ENCODE measurements around the gene POLG2. TPM values are rescaled to one million over a fixed set of nuclear protein-coding genes. Genes with fewer than 3 reads are reported as not detected.

The POLG2 gene
- polyA plus RNA-seq, 1 donor from 2014 or later, result 16.9 TPM

GRCh38 chr17:64443086-64443760 is 53.6 kb downstream of the POLG2 start:
- Histone ChIP-seq H3K9ac (ENCODE audit: low read length) (no peak overlapping the region), H3K4me3 (ENCODE audit: low read length) (no peak overlapping the region), H3F3A (ENCODE audit: insufficient read depth, low read length, poor library complexity, severe bottlenecking) (no peaks in the 10 kb centered on the region), H3K79me2 (replicated peaks; ENCODE audit: insufficient read depth, low read length) (no peaks in the 10 kb centered on the region), H4K20me1 (ENCODE audit: insufficient read depth) (no peaks in the 10 kb centered on the region), H3K4me2 (ENCODE audit: low read length) (no peak overlapping the region), H3K36me3 (ENCODE audit: insufficient read depth, low read length) (no peaks in the 10 kb centered on the region), H3K27ac (ENCODE audit: low read length) (no peak overlapping the region), H3K9me2 (ENCODE audit: insufficient read depth, low read length) (no peaks in the 10 kb centered on the region), H3K27me3 (ENCODE audit: insufficient read depth, low read depth, low read length) (no peaks in the 10 kb centered on the region), H3K9me3 (ENCODE audit: low read length) (no peaks in the 10 kb centered on the region), H2AFZ (ENCODE audit: low read depth, low read length) (no peak overlapping the region)
- TF ChIP-seq TAF1 (IDR thresholded peaks at IDR 0.05; ENCODE audit: low read depth), result no peak
- no peak for TF ChIP-seq MXI1 (conservative IDR thresholded peaks at IDR 0.05; ENCODE audit: poor library complexity, severe bottlenecking)
- TF ChIP-seq SMC3 (conservative IDR thresholded peaks at IDR 0.05; ENCODE audit: poor library complexity), result no peak
- TF ChIP-seq POLR2AphosphoS5 (IDR thresholded peaks at IDR 0.05), result no peak
- no peak for TF ChIP-seq RAD21 (conservative IDR thresholded peaks at IDR 0.05)
- no peak for TF ChIP-seq EP300 (conservative IDR thresholded peaks at IDR 0.05; ENCODE audit: poor library complexity, severe bottlenecking)

GRCh38 chr17:64442541-64442971 is 54.3 kb downstream of the POLG2 start:
- H3F3A ChIP-seq (ENCODE audit: insufficient read depth, low read length, poor library complexity, severe bottlenecking), result no peaks in the 10 kb centered on the region
- no peak overlapping the region for H3K9ac ChIP-seq (ENCODE audit: low read length)
- no peaks in the 10 kb centered on the region for H4K20me1 ChIP-seq (ENCODE audit: insufficient read depth)
- no peaks in the 10 kb centered on the region for H3K27me3 ChIP-seq (ENCODE audit: insufficient read depth, low read depth, low read length)
- H3K79me2 ChIP-seq (replicated peaks; ENCODE audit: insufficient read depth, low read length), result no peaks in the 10 kb centered on the region
- no peaks in the 10 kb centered on the region for H3K36me3 ChIP-seq (ENCODE audit: insufficient read depth, low read length)
- peaks cover under 1% of the 10 kb centered on the region for H3K9me3 ChIP-seq (ENCODE audit: low read length)
- no peaks in the 10 kb centered on the region for H3K9me2 ChIP-seq (ENCODE audit: insufficient read depth, low read length)
- no peak for TF ChIP-seq MXI1 (conservative IDR thresholded peaks at IDR 0.05; ENCODE audit: poor library complexity, severe bottlenecking)
- TF ChIP-seq POLR2AphosphoS5 (IDR thresholded peaks at IDR 0.05), result no peak
- TF ChIP-seq CTCF (IDR thresholded peaks at IDR 0.05; ENCODE audit: poor library complexity, severe bottlenecking), result no peak
- no peak for TF ChIP-seq TAF1 (IDR thresholded peaks at IDR 0.05; ENCODE audit: low read depth)
- no peak for TF ChIP-seq RAD21 (conservative IDR thresholded peaks at IDR 0.05)
- TF ChIP-seq REST (IDR thresholded peaks at IDR 0.05; ENCODE audit: borderline replicate concordance), result no peak
- TF ChIP-seq EZH2 (IDR thresholded peaks at IDR 0.05; ENCODE audit: borderline replicate concordance, insufficient read depth, low read length, poor library complexity, severe bottlenecking), result no peak
- no peak for TF ChIP-seq EP300 (conservative IDR thresholded peaks at IDR 0.05; ENCODE audit: poor library complexity, severe bottlenecking)
- no peak for TF ChIP-seq SMC3 (conservative IDR thresholded peaks at IDR 0.05; ENCODE audit: poor library complexity)
- no peak overlapping the region for H3K4me2 ChIP-seq (ENCODE audit: low read length)
- no peak overlapping the region for H2AFZ ChIP-seq (ENCODE audit: low read depth, low read length)
- no peak overlapping the region for H3K27ac ChIP-seq (ENCODE audit: low read length)
- H3K4me3 ChIP-seq (ENCODE audit: low read length), result no peak overlapping the region
